Loucy (cell line): Measurements from ENCODE around the gene DMRT1.

Experiments
- H2AFZ ChIP-seq: fragments of 200-600 bp; sonication (generic); 2 replicates; pipeline ENCODE4 v1.6.0; 2016; ENCODE audit warnings: antibody characterized with exemption, mild to moderate bottlenecking, low read length, moderate library complexity
- H3F3A ChIP-seq: fragments of 200-600 bp; 2 replicates; pipeline ENCODE4 v1.6.0; 2016; ENCODE audit warnings: antibody characterized with exemption, low read depth, mild to moderate bottlenecking
- H3K27me3 ChIP-seq: fragments of 200-600 bp; sonication (generic); 2 replicates; pipeline ENCODE4 v1.6.1; 2014; ENCODE audit warnings: low read length, mild to moderate bottlenecking; ENCODE audit not compliant: insufficient read depth, poor library complexity, severe bottlenecking
- H3K36me3 ChIP-seq: fragments of 200-600 bp; sonication (generic); 2 replicates; pipeline ENCODE4 v1.6.1; 2016; ENCODE audit warnings: low read length; ENCODE audit not compliant: insufficient read depth
- H3K4me1 ChIP-seq: fragments of 200-600 bp; sonication (generic); 2 replicates; pipeline ENCODE4 v1.5.1; 2014; ENCODE audit warnings: low read length, mild to moderate bottlenecking; ENCODE audit not compliant: insufficient read depth, poor library complexity, severe bottlenecking
- H3K4me2 ChIP-seq: fragments of 200-600 bp; sonication (generic); 2 replicates; pipeline ENCODE4 v1.6.0; 2014; ENCODE audit warnings: antibody characterized with exemption, low read length, low read depth, mild to moderate bottlenecking; ENCODE audit not compliant: poor library complexity, severe bottlenecking
- H3K4me3 ChIP-seq: fragments of 200-600 bp; sonication (generic); 2 replicates; pipeline ENCODE4 v1.5.1; 2014; ENCODE audit warnings: low read length, mild to moderate bottlenecking, mixed read lengths; ENCODE audit not compliant: poor library complexity, severe bottlenecking
- H3K79me2 ChIP-seq: fragments of 200-600 bp; sonication (generic); 2 replicates; pipeline ENCODE4 v1.6.1; 2014; ENCODE audit warnings: low read length; ENCODE audit not compliant: insufficient read depth
- H3K9ac ChIP-seq: fragments of 200-600 bp; sonication (generic); 2 replicates; pipeline ENCODE4 v1.6.0; 2014; ENCODE audit warnings: mild to moderate bottlenecking, low read depth, low read length, moderate library complexity; ENCODE audit not compliant: poor library complexity, severe bottlenecking
- H3K9me2 ChIP-seq: fragments of 200-600 bp; sonication (generic); replicated peaks from 2 replicates; pipeline ENCODE4 v1.6.1; 2016; ENCODE audit warnings: low read depth, low read length, mixed read lengths
- H3K9me3 ChIP-seq: fragments of 200-600 bp; sonication (generic); 2 replicates; pipeline ENCODE4 v1.6.1; 2014; ENCODE audit warnings: mild to moderate bottlenecking, antibody characterized with exemption, low read length, low read depth; ENCODE audit not compliant: insufficient read depth
- H4K20me1 ChIP-seq: fragments of 200-600 bp; sonication (generic); 2 replicates; pipeline ENCODE4 v1.6.0; 2014; ENCODE audit warnings: antibody characterized with exemption, low read length, mild to moderate bottlenecking; ENCODE audit not compliant: insufficient read depth, poor library complexity, severe bottlenecking
- CTCF ChIP-seq: fragments of 200-600 bp; sonication (generic); conservative IDR thresholded peaks from 2 replicates; pipeline ENCODE4 v1.5.1; 2014; ENCODE audit warnings: mild to moderate bottlenecking, antibody characterized with exemption, low read length
- EZH2phosphoT487 ChIP-seq: fragments of 200-600 bp; IDR thresholded peaks from 2 replicates; pipeline ENCODE4 v1.6.1; 2018; ENCODE audit warnings: antibody characterized with exemption, mild to moderate bottlenecking, moderate library complexity, borderline replicate concordance

Gene DMRT1

GRCh38 chr9:893843-894420 is 52.4 kb downstream of the DMRT1 start:
- H3F3A ChIP-seq, result peaks cover 3% of the 10 kb centered on the region; the same call in 1 of the 2 replicates
- H3K9ac ChIP-seq, result peak overlapping the region; percentile 38
- TF ChIP-seq CTCF (peak; percentile 98), EZH2phosphoT487 (no peak)
- no peaks in the 10 kb centered on the region for H3K79me2 ChIP-seq
- no peaks in the 10 kb centered on the region for H3K36me3 ChIP-seq
- H4K20me1 ChIP-seq, result no peaks in the 10 kb centered on the region
- H3K9me2 ChIP-seq, result no peaks in the 10 kb centered on the region
- H3K4me3 ChIP-seq, result peak overlapping the region; percentile 57
- H3K9me3 ChIP-seq, result no peaks in the 10 kb centered on the region
- no peaks in the 10 kb centered on the region for H3K27me3 ChIP-seq
- peak overlapping the region; percentile 93 for H2AFZ ChIP-seq
- peak overlapping the region; percentile 66 for H3K4me2 ChIP-seq
- peaks cover 18% of the 10 kb centered on the region for H3K4me1 ChIP-seq

GRCh38 chr9:899440-900184 is 58.1 kb downstream of the DMRT1 start:
- Histone ChIP-seq H3K4me2 (peak overlapping the region; percentile 56), H3K4me1 (peaks cover 21% of the 10 kb centered on the region)

GRCh38 chr9:903886-904285 is 62.4 kb downstream of the DMRT1 start:
- H2AFZ ChIP-seq, result no peak overlapping the region
- no peaks in the 10 kb centered on the region for H3K79me2 ChIP-seq
- no peak overlapping the region for H3K4me2 ChIP-seq
- H3K36me3 ChIP-seq, result no peaks in the 10 kb centered on the region
- H3K9me3 ChIP-seq, result no peaks in the 10 kb centered on the region
- no peak overlapping the region for H3K9ac ChIP-seq
- no peak for TF ChIP-seq CTCF
- no peak for TF ChIP-seq EZH2phosphoT487
- peaks cover 16% of the 10 kb centered on the region for H3K4me1 ChIP-seq
- H3K9me2 ChIP-seq, result no peaks in the 10 kb centered on the region
- H3F3A ChIP-seq, result no peaks in the 10 kb centered on the region
- H4K20me1 ChIP-seq, result no peaks in the 10 kb centered on the region
- no peak overlapping the region for H3K4me3 ChIP-seq
- no peaks in the 10 kb centered on the region for H3K27me3 ChIP-seq

More at GRCh38 chr9:899440-900184, 58.1 kb downstream of the DMRT1 start:
- Histone ChIP-seq H3F3A (0 out of 2 replicates have a peak, but pooled peaks cover 3% of the 10 kb centered on the region), H3K4me3 (peak overlapping the region; percentile 3), H3K9me3 (no peaks in the 10 kb centered on the region), H3K36me3 (no peaks in the 10 kb centered on the region), H3K27me3 (no peaks in the 10 kb centered on the region), H2AFZ (peak overlapping the region; percentile 78), H4K20me1 (no peaks in the 10 kb centered on the region), H3K79me2 (no peaks in the 10 kb centered on the region), H3K9ac (peak overlapping the region; percentile 60), H3K9me2 (no peaks in the 10 kb centered on the region)
- TF ChIP-seq EZH2phosphoT487 (no peak), CTCF (no peak)
